ENCODE measurements around the gene PTPRG. TPM values are rescaled to one million over a fixed set of nuclear protein-coding genes. Genes with fewer than 3 reads are reported as not detected.

Gene PTPRG
- total and polyA plus RNA-seq, 2 of the 13 experiments (the other 11 are each of a cell fraction or from before 2014, with no cell fraction given), result 8.0 to 25.3 TPM

GRCh38 chr3:61863579-61863978, 302.2 kb downstream of the PTPRG start:
- no peaks in the 10 kb centered on the region for H3K79me2 ChIP-seq (ENCODE audit: insufficient read depth, low read length)
- in situ Hi-C loops (cut with HindIII; ENCODE audit: extremely low pct_ligation_motif_present, low pct_unique_long_range_greater_than_20kb) (loop anchor here (25.0 kb wide), 1 partner anchor 324 kb away; no protein-coding TSS in a partner anchor), intact Hi-C loops (cut with micrococcal nuclease; ENCODE audit: unreplicated experiment) (no loop called here)
- no peaks in the 10 kb centered on the region; a peak in 1 of 5 replicates for H3K36me3 ChIP-seq (replicated peaks in 1 of 2; ENCODE audit: control insufficient read depth in 1 of 2, insufficient read depth in 2 of 2, low read length in 2 of 2)
- H3K4me1 ChIP-seq (ENCODE audit: insufficient read depth, low read length), result no peaks in the 10 kb centered on the region
- 82% methylated on average over 1 of the region's 1 CpG for WGBS (ENCODE audit: low lambda C conversion rate)
- H3K4me3 ChIP-seq (replicated peaks in 1 of 3; ENCODE audit: insufficient read depth in 1 of 3, low read depth in 2 of 3, low read length in 3 of 3), result no peak overlapping the region
- no peak overlapping the region for H3K9ac ChIP-seq (ENCODE audit: insufficient read depth, low read depth, low read length)
- H3K27ac ChIP-seq (ENCODE audit: extremely low read length, insufficient read depth, low read length), result no peak overlapping the region
- TF ChIP-seq CTCF (CRISPR knock-in tag; IDR thresholded peaks at IDR 0.05), result no peak
- TF ChIP-seq ATF4 (CRISPR knock-in tag; IDR thresholded peaks at IDR 0.05), result no peak
- no peak for TF ChIP-seq NCOA2 (CRISPR knock-in tag; IDR thresholded peaks at IDR 0.05)
- TF ChIP-seq ZNF24 (IDR thresholded peaks at IDR 0.05), result no peak
- no TSS peak for BruUV-seq (replicated peaks)
- ATAC-seq (no peak), FAIRE-seq (no peak), DNase-seq (ENCODE audit: low spot score) (no peak)
- ChIA-PET POLR2A (no interaction called here), CTCF (ENCODE audit: low intra/inter-chr PET ratio, low total read pairs) (no interaction called here)
- peaks cover 7% of the 10 kb centered on the region; the same call in 1 of the 2 replicates for H3K9me3 ChIP-seq (ENCODE audit: low read length)
- H3K27me3 ChIP-seq (ENCODE audit: control insufficient read depth in 1 of 2, insufficient read depth in 2 of 2, low read length in 2 of 2), result no peaks in the 10 kb centered on the region
- no peaks in the 10 kb centered on the region for H4K20me1 ChIP-seq (ENCODE audit: insufficient read depth, low read length)
- no peak overlapping the region for H2AFZ ChIP-seq (ENCODE audit: low read length)
- no peak overlapping the region for H3K4me2 ChIP-seq (ENCODE audit: low read depth, low read length)

- in situ Hi-C loops (cut with HindIII; ENCODE audit: extremely low pct_ligation_motif_present, low pct_unique_long_range_greater_than_20kb), result loop anchor here (25.0 kb wide), 1 partner anchor 322 kb away; no protein-coding TSS in a partner anchor
- no peak for FAIRE-seq
- POLR2A ChIA-PET, result no interaction called here
- Histone ChIP-seq H3K27ac (ENCODE audit: extremely low read length, insufficient read depth, low read length) (no peak overlapping the region), H3K9me3 (ENCODE audit: low read length) (no peaks in the 10 kb centered on the region), H3K4me3 (replicated peaks in 1 of 3; ENCODE audit: insufficient read depth in 1 of 3, low read depth in 2 of 3, low read length in 3 of 3) (no peak overlapping the region), H3K79me2 (ENCODE audit: insufficient read depth, low read length) (no peaks in the 10 kb centered on the region), H3K4me1 (ENCODE audit: insufficient read depth, low read length) (no peaks in the 10 kb centered on the region), H3K9ac (ENCODE audit: insufficient read depth, low read depth, low read length) (no peak overlapping the region), H3K27me3 (ENCODE audit: control insufficient read depth in 1 of 2, insufficient read depth in 2 of 2, low read length in 2 of 2) (no peaks in the 10 kb centered on the region), H3K4me2 (ENCODE audit: low read depth, low read length) (no peak overlapping the region), H3K36me3 (replicated peaks in 1 of 2; ENCODE audit: control insufficient read depth in 1 of 2, insufficient read depth in 2 of 2, low read length in 2 of 2) (no peaks in the 10 kb centered on the region; a peak in 1 of 5 replicates), H4K20me1 (ENCODE audit: insufficient read depth, low read length) (no peaks in the 10 kb centered on the region), H2AFZ (ENCODE audit: low read length) (no peak overlapping the region)
- DNase-seq (ENCODE audit: low spot score), result no peak
- no TSS peak for BruUV-seq (replicated peaks)
- no peak for ATAC-seq
- CTCF ChIA-PET (ENCODE audit: low intra/inter-chr PET ratio, low total read pairs), result no interaction called here
- TF ChIP-seq MLXIP (CRISPR knock-in tag; IDR thresholded peaks at IDR 0.05; ENCODE audit: borderline replicate concordance) (no peak), FOXO4 (CRISPR knock-in tag; conservative IDR thresholded peaks at IDR 0.05) (no peak), ZNF451 (CRISPR knock-in tag; IDR thresholded peaks at IDR 0.05) (no peak)
- 80% methylated on average over 1 of the region's 1 CpG for WGBS (ENCODE audit: low lambda C conversion rate)
- intact Hi-C loops (cut with micrococcal nuclease; ENCODE audit: unreplicated experiment), result no loop called here
Observed at GRCh38 chr3:61864886-61865285, 303.5 kb downstream of the PTPRG start.

Data from HepG2 (cell line).